GM21515 (cell line): ENCODE measurements around the gene SPTBN4.
"Not testable (repeated sequence)": the region's sequence is repeated elsewhere in the genome, so short reads cannot be mapped to it uniquely, and the experiment has no call there.

ENCODE experiments used
- ATAC-seq: cut with Tn5 transposase; IDR thresholded peaks from one replicate; pipeline ENCODE4 v1.9.1; 2021; ENCODE audit not compliant: unreplicated experiment

SPTBN4 gene

DNA sequence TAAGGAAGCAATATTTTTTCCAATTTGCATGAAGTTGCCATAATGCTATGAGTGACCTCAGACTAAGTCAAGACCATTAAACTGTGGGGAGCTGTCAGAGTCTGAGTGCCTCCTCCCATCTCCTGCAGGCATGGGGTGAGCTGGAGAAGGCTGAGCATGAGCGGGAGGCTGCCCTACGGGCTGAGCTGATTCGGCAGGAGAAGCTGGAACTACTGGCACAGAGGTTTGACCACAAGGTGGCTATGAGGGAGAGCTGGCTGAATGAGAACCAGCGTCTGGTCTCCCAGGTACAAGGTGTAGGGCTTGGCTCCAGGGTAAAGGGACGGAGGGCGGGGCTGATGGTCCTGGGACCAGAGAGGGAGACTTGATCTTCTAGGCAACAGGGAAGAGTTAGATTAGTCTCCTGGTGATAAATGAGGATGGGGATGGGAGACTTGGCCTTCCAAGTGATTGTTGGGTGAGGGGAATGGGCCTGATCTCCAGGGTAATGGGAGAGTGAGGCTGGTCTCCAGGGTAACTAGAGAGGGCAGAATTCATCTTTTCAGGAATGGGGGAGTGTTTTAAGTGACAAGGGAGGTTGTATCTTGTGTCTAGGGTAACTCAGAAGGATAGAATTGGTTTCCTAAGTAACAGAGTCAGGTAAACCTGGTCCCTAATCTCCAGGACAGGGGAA lies 36.0 kb downstream of the SPTBN4 start:
- no peak for ATAC-seq

DNA sequence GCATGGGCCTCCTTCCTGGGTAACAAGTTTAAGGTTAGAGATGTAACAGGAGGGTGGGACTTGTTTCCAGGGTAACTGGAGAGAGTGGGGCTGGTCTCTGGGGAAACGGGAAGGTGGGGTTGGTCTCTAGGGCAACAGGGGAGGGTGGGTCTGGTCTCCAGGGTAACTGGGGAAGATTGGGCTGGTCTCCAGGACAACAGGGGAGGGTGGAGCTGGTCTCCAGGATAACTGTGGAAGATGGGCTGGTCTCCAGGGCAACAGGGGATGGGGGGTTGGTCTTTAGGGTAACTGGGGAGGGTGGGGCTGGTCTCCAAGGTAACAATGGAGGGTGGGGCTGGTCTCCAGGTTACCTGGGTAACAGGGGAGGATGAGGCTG lies 36.5 kb downstream of the SPTBN4 start:
- no peak for ATAC-seq

DNA sequence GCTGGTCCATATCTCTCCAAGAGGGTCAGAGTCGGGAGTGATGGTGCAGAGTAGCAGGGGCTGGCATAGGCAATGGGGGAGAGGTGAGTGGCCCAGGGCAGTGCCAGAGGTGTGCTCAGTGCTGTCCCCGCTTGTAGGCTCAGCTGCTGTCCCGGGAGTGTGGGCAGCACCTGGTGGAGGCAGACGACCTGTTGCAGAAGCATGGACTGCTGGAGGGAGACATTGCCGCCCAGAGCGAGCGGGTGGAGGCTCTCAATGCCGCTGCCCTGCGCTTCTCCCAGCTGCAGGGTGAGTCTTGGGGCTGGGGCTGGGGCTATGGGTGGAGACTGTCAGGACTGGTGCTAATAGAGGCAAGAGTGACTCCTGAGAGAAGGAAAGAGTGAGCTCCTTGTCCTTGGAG lies 39.3 kb downstream of the SPTBN4 start:
- no peak for ATAC-seq

DNA sequence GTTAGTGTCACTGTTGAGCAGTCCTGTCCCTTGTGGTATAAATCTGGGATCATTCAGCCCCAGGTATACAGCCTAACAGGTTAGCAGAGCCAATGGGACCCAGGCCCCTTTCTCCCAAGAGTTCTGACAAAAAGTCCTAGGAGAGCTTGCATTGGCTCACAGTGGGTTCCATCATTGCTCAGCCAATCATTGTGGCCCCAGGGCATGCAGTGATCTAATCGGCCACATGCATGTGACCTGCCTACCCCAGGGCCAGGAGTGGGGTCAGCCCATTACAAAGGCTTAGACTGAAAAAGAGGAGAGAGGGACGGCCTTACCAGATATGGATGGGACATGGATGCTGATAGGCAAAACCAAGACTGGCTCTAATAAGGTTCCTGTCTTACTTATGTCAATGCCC lies 41.1 kb downstream of the SPTBN4 start:
- no peak for ATAC-seq

DNA sequence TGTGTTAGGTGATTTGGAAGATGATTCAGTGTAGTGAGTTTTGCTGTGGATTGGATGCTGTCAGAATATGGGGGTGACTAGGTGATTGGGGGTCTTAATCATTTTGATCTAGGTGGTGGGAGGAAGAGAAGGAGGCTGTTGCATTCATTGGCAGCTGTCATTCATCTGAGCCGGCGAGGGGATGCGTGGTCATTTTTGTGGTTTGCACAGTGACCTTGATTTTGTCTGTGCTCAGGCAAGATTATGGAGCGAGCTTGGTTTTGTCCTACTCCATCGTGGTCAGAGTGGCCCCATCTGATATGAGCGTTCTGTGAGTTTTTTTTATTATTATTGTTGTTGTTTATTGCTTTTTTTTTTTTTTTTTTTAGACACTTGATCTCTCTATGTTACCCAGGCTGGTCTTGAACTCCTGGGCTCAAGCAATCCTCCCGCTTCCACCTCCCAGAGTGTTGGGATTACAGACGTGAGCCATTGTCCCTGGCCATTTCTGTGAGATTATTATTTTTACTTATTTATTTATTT lies 42.0 kb downstream of the SPTBN4 start:
- no peak for ATAC-seq

DNA sequence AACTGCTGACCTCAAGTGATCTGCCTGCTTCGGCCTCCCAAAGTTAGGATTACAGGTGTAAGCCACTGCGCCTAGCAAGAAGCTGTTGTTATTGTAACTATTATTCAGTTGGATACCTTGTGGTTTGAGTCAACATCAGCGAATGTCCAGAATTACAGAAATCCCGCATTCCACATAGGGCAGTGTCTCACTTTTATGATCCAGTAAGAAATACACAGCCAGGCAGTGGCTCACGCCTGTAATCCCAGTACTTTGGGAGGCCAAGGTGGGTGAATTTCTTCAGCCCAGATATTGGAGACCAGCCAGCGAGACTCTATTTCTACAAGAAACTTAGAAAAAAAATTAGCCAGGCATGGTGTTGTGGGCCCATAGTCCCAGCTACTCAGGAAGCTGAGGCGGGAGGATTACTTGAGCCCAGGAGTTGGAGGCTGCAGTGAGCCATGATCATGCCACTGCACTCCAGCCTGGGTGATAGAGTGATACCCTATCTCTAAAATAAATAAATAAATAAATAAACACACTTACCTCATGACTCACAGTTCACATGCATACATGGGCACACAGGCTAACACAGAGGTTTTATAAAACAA lies 43.8 kb downstream of the SPTBN4 start:
- ATAC-seq = no peak

DNA sequence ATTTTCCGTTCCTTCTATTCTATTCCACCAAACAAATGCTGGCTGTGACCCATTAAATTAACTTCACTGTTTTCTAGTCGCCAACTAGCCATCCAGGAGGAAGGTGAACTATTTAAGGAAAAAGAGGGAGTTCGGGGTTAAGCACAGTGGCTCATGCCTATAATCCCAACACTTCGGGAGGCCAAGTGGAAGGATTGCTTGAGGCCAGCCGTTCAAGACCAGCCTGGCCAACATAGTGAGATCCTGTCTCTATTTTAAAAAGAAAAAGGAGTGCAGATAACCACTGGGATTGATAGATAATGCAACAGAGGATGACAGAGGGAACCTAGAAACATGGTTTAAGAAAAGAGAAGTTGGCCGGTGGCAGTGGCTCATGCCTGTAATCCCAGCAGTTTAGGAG lies 44.7 kb downstream of the SPTBN4 start:
- ATAC-seq = no peak

DNA sequence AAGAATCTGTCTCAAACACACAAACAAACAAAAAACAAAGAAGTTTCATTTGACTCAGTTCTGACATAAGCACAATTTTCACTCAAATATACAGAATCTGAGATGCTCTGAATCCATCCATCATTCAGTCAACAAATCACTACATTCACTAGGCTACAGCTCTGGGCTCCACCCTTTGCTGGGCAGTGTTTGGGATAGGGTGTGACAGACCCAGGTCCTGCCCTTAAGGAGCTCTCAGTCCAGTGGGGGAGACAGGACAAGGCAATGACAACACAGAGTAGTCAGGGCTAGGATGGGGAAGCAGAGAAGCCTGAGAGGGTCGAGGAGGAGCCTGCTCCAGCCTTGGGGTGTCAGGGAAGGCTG lies 45.3 kb downstream of the SPTBN4 start:
- no peak for ATAC-seq

DNA sequence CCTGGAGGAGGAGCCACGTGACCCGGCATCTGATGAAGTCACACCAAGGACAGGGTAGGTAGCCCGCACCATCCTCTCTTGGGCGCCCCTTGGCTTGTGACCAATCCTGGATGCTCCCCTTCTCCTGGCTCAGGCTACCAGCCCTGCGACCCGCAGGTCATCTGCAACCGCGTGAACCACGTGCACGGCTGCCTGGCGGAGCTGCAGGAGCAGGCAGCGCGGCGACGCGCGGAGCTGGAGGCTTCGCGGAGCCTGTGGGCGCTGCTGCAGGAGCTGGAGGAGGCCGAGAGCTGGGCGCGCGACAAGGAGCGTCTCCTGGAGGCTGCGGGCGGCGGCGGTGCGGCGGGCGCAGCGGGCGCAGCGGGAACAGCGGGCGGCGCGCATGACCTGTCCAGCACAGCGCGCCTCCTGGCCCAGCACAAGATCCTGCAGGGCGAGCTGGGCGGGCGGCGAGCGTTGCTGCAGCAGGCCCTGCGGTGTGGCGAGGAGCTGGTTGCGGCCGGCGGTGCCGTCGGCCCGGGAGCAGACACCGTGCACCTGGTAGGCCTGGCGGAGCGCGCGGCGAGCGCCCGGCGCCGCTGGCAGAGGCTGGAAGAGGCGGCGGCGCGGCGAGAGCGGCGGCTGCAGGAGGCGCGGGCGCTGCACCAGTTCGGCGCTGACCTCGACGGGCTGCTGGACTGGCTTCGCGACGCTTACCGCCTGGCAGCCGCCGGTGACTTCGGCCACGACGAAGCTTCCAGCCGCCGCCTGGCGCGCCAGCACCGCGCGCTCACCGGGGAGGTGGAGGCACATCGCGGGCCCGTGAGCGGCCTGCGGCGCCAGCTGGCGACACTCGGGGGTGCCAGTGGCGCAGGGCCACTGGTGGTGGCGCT lies 45.9 kb downstream of the SPTBN4 start:
- no peak for ATAC-seq

DNA sequence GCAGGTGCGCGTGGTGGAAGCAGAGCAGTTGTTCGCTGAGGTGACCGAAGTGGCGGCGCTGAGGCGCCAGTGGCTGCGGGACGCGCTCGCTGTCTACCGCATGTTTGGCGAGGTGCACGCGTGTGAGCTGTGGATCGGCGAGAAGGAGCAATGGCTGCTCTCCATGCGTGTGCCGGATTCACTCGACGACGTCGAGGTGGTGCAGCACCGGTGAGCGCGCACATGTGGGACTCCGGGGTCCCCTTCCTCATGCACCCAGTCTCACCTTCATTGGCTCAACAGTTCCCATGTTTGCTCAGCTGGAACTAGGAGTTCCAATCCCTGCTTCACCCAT lies 46.5 kb downstream of the SPTBN4 start:
- no peak for ATAC-seq

DNA sequence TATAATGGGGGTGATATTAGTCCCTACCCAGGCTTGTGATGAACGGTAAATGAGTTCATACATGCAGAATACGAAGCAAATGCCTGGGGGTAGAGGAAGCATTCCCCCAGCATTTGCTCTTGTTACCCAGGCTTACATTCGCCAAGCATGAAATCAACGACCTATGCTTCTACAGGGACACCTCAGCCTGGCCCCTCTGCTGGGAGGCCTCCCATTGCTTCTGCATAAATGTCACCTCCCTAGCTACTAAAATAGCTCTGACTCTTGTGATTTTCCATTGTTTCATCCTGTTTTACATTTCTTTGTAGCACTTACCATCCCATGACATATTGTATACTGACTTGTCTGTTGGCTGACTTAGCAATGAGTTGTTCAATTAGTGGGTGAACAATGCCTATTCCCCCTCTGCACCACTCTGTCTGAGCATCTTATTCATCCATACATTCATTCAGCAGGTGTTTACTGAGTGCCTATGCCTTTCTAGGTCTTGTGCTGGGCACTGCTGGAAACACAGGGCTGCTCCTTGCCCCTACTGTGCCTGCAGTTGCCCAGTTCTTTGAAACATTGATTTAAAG lies 47.0 kb downstream of the SPTBN4 start:
- ATAC-seq = no peak

DNA sequence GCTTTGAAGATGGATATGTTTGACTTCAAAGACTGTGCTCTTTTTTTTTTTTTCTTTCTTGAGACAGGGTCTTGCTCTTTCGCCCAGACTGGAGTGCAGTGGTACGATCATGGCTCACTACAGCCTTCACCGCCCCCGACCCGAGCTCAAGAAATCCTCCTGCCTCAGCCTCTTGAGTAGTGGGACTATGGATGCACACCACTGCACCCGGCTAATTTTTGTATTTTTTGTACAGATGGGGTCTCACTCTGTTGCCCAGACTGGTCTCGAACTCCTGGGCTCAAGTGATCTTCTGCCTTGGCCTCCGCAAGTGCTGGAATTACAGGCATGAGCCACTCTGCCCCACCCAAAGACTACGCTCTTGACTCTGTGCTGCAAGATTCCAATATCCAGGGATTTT lies 50.4 kb downstream of the SPTBN4 start:
- no peak for ATAC-seq

DNA sequence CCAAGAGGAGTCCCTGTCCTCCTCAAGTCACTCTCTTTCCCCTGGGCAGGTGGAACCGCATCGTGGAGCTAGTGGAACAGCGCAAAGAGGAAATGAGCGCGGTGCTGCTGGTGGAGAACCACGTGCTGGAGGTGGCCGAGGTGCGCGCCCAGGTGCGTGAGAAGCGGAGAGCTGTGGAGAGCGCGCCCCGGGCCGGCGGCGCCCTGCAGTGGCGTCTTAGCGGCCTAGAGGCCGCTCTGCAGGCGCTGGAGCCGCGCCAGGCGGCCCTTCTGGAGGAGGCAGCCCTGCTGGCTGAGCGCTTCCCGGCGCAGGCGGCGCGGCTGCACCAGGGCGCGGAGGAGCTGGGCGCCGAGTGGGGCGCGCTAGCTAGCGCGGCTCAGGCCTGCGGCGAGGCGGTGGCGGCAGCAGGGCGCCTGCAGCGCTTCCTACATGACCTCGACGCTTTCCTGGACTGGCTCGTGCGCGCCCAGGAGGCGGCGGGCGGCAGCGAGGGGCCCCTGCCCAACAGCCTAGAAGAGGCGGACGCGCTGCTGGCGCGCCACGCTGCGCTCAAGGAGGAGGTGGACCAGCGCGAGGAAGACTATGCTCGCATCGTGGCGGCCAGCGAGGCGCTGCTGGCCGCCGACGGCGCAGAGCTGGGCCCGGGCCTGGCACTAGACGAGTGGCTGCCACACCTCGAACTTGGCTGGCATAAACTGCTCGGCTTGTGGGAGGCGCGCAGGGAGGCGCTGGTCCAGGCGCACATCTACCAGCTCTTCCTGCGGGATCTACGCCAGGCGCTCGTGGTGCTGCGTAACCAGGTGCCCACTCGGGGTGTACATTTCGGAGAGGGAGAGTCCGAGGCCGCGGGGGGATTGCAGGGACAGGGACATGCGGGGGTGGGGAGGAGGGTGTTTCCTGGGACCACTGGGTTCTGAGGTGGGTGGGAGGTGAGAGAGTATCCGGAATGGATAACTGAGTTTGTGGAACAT lies 52.8 kb downstream of the SPTBN4 start:
- ATAC-seq = no peak

DNA sequence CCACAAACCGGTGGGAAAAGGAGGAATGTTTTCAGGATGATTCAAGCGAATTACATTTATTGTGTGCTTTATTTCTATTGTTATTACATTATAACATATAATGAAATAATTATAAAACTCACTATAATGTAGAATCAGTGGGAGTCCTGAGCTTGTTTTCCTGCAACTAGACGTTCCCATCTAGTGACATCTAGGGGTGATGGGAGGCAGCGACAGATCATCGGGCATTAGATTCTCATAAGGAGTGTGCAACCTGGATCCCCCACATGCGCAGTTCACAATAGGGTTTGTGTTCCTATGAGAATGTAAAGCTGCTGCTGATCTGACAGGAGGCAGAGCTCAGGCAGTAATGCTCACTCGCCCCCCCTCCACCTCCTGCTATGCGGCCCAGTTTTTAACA lies 54.5 kb downstream of the SPTBN4 start:
- ATAC-seq = no peak

DNA sequence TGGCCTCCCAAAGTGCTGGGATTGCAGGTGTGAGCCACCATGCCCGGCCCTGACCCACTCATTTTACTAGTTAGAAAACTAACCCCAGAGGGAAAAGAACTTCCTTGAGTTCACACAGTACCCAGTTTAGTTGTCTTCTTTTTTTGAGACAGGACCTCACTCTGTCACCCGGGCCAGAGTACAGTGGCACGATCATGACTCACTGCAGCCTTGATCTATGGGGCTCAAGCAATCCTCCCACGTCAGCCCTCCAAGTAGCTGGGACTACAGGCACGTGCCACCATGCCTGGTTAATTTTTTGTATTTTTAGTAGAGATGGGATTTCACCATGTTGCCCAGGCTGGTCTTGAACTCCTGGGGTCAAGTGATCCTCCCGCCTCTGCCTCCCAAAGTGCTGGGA lies 55.1 kb downstream of the SPTBN4 start:
- not testable (repeated sequence) for ATAC-seq

DNA sequence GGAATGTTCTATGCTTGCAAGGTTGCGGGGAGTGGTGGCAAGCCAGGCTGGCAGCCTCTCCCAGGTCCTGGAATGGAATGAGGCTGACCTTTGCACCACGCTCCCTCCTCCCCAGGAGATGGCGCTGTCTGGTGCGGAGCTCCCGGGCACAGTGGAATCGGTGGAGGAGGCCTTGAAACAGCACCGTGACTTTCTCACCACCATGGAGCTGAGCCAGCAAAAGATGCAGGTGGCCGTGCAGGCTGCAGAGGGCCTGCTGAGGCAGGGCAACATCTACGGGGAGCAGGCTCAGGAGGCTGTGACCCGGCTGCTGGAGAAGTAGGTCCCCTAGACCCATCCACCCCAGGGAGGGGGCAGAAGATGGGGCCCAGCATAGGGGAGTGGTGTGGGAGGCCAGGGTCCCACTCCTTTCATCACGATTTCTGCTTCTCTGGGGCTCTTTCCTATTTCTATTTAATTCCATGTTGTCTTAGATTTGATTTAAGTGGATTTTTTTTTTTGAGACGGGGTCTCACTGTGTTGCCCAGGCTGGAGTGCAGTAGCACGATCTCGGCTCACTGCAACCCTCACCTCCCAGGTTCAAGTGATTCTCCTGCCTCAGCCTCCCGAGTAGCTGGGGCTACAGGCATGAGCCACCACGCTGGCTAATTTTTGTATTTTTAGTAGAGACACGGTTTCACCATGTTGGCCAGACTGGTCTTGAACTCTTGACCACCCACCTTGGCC lies 56.7 kb downstream of the SPTBN4 start:
- ATAC-seq = no peak

DNA sequence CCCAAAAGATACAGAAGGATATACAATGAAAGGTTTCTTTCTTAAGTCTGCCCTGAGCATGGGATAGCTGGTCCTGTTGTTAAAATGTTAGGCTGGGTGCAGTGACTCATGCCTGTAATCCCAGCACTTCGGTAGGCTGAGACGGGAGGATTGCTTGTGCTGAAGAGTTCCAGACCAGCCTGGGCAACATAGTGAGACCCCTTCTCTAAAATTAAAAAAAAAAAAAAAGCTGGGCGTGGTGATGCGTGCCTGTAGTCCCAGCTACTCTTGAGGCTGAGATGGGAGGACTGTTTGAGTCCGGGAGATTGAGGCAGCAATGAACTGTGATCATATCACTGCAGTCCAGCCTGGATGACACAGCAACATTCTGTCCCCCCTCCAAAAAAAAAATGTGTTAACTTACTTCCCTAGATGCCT lies 57.3 kb downstream of the SPTBN4 start:
- ATAC-seq = no peak

DNA sequence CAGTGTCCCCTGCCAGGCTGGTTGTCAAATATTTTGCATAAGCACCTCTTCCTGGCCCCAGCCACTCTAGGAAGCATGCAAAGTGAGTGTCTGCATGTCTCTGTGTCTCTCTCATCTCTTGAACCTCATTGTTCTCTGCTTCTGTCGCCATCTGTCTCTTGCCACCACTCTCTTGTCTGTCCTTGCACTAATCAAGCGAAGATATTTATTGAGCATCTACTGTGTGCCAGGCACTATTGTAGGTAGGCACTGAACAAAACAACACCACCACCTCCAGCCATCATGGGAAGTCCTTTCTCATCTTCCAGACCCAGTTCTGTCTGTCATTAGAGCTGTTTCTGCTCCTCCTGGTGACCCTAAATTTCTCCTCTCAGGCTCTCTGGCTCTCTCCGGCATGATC lies 57.9 kb downstream of the SPTBN4 start:
- ATAC-seq = no peak

DNA sequence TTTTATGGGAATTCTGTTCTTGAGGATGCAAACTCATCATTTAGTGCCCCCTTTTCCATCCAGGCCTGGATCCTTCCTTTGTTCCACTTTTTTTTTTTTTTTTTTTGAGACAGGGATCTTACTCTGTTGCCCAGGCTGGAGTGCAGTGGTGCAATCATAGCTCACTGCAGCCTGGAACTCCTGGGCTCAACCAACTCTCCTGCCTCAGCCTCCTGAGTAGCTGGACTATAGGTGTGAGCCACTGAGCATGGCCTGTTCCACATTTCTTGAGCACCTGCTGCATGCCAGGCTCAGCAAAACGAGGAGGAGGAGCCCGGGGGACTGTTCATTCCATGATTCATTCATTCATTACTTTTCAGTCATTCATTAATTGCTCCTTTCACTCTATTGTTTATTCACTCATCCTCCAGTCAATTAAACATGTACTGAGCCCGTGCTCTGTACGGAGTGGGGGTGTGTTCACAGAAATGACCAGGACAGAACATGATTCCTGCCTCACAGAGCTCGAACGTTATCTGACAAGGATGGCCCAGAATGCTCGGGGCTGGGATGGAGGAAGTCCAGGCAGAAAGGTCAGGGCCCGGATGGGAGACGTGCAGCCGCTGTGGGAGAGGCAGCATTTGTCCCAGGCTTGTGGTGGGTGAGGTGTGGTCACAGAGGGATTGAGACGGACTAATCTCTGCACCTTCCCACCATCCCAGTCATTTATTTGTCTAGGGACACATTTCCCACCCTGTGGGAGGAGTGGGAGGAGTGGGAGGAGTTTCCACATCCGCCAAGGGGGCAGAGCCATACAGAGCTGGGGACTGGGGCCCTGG lies 58.6 kb downstream of the SPTBN4 start:
- no peak for ATAC-seq
